H9 (cell line): ENCODE results near the gene JARID2. TPM values are rescaled to one million over a fixed set of nuclear protein-coding genes. Genes with fewer than 3 reads are reported as not detected.
A peak's percentile ranks its signal among the peaks of the same experiment; 100 is the strongest.

Experiments
- DNase-seq: peaks from one replicate; pipeline ENCODE4 v3.0.0-alpha.2; 2017
- H2AFZ ChIP-seq: one replicate; pipeline ENCODE4 v1.6.1; 2013; ENCODE audit warnings: mild to moderate bottlenecking, low read length, control low read depth, moderate library complexity
- H2AK5ac ChIP-seq: 2 replicates; pipeline ENCODE4 v1.6.1; 2013; ENCODE audit warnings: low read length, control low read depth, mixed read lengths; ENCODE audit not compliant: insufficient read length
- H2BK120ac ChIP-seq: one replicate; pipeline ENCODE4 v1.6.1; 2013; ENCODE audit warnings: low read depth, mild to moderate bottlenecking, low read length, control low read depth, inconsistent platforms; ENCODE audit not compliant: poor library complexity, severe bottlenecking
- H2BK12ac ChIP-seq: 2 replicates; pipeline ENCODE4 v1.6.1; 2013; ENCODE audit warnings: low read length, control low read depth, mixed read lengths, low read depth; ENCODE audit not compliant: insufficient read length
- H2BK15ac ChIP-seq: 2 replicates; pipeline ENCODE4 v1.6.1; 2013; ENCODE audit warnings: low read depth, low read length, control low read depth
- H2BK20ac ChIP-seq: one replicate; pipeline ENCODE4 v1.6.1; 2013; ENCODE audit warnings: low read depth, mild to moderate bottlenecking, low read length, control low read depth, inconsistent platforms; ENCODE audit not compliant: poor library complexity, severe bottlenecking
- H2BK5ac ChIP-seq: 2 replicates; pipeline ENCODE4 v1.6.1; 2013; ENCODE audit warnings: low read length, control low read depth, mixed read lengths; ENCODE audit not compliant: insufficient read length
- H3K14ac ChIP-seq: 2 replicates; pipeline ENCODE4 v1.6.1; 2013; ENCODE audit warnings: low read length, control low read depth; ENCODE audit not compliant: insufficient read depth
- H3K18ac ChIP-seq: 2 replicates; pipeline ENCODE4 v1.6.1; 2013; ENCODE audit warnings: low read depth, mild to moderate bottlenecking, mixed read lengths, low read length, control low read depth; ENCODE audit not compliant: insufficient read length
- H3K23ac ChIP-seq: 2 replicates; pipeline ENCODE4 v1.6.1; 2013; ENCODE audit warnings: low read length, control low read depth, mixed read lengths, low read depth; ENCODE audit not compliant: insufficient read length
- H3K23me2 ChIP-seq: 2 replicates; pipeline ENCODE4 v1.6.1; 2013; ENCODE audit warnings: low read depth, mild to moderate bottlenecking, mixed read lengths, low read length, control low read depth; ENCODE audit not compliant: insufficient read length, poor library complexity, severe bottlenecking
- H3K27ac ChIP-seq: 2 replicates; pipeline ENCODE4 v1.5.1; 2013; ENCODE audit warnings: low read length, control low read depth, mixed read lengths, low read depth; ENCODE audit not compliant: insufficient read length
- H3K27me3 ChIP-seq: 2 replicates; pipeline ENCODE4 v1.6.1; 2013; ENCODE audit warnings: low read length, control low read depth, inconsistent platforms; ENCODE audit not compliant: insufficient read depth
- H3K4ac ChIP-seq: 2 replicates; pipeline ENCODE4 v1.6.1; 2013; ENCODE audit warnings: low read depth, mild to moderate bottlenecking, control low read depth, inconsistent platforms, low read length, moderate library complexity
- H3K4me1 ChIP-seq: 2 replicates; pipeline ENCODE4 v1.6.1; 2013; ENCODE audit warnings: low read length, control low read depth, inconsistent platforms; ENCODE audit not compliant: insufficient read depth
- H3K4me2 ChIP-seq: 2 replicates; pipeline ENCODE4 v1.6.1; 2013; ENCODE audit warnings: low read length, control low read depth, mixed read lengths; ENCODE audit not compliant: insufficient read length, insufficient read depth
- H3K56ac ChIP-seq: 2 replicates; pipeline ENCODE4 v1.6.1; 2013; ENCODE audit warnings: low read depth, mild to moderate bottlenecking, mixed read lengths, low read length, control low read depth; ENCODE audit not compliant: insufficient read length
- H3K79me1 ChIP-seq: 2 replicates; pipeline ENCODE4 v1.6.1; 2013; ENCODE audit warnings: low read depth, mild to moderate bottlenecking, moderate library complexity, low read length, control low read depth, inconsistent platforms; ENCODE audit not compliant: insufficient read depth, poor library complexity, severe bottlenecking
- H3K79me2 ChIP-seq: 2 replicates; pipeline ENCODE4 v1.6.1; 2013; ENCODE audit warnings: low read length, control low read depth, inconsistent platforms; ENCODE audit not compliant: insufficient read depth
- H3K9ac ChIP-seq: 2 replicates; pipeline ENCODE4 v1.6.1; 2013; ENCODE audit warnings: low read length, control low read depth, mixed read lengths; ENCODE audit not compliant: insufficient read length; ENCODE audit errors: extremely low read depth
- H3K9me3 ChIP-seq: one replicate; pipeline ENCODE4 v1.6.1; 2013; ENCODE audit warnings: low read depth, low read length, inconsistent platforms; ENCODE audit not compliant: control insufficient read depth
- H3T11ph ChIP-seq: one replicate; pipeline ENCODE4 v1.6.1; 2013; ENCODE audit warnings: mild to moderate bottlenecking, low read length, control low read depth, inconsistent platforms
- H4K20me1 ChIP-seq: one replicate; pipeline ENCODE4 v1.6.1; 2013; ENCODE audit not compliant: control insufficient read depth, insufficient read length, insufficient read depth
- H4K5ac ChIP-seq: 2 replicates; pipeline ENCODE4 v1.6.1; 2013; ENCODE audit warnings: low read depth, mild to moderate bottlenecking, mixed read lengths, low read length, control low read depth; ENCODE audit not compliant: insufficient read length
- H4K8ac ChIP-seq: replicated peaks from 2 replicates; pipeline ENCODE4 v1.6.1; 2013; ENCODE audit warnings: low read length, control low read depth, mixed read lengths, low read depth; ENCODE audit not compliant: insufficient read length
- H4K91ac ChIP-seq: 2 replicates; pipeline ENCODE4 v1.6.1; 2013; ENCODE audit warnings: low read depth, mild to moderate bottlenecking, moderate library complexity, mixed read lengths, low read length, control low read depth; ENCODE audit not compliant: insufficient read length
- H3K27ac Mint-ChIP-seq, 3 experiments: 2 replicates in 2 of 3; 3 replicates in 1 of 3; pipeline ENCODE4 v1.8.0; 2020 to 2021; ENCODE audit warnings: mixed read lengths in 3 of 3, mild to moderate bottlenecking in 1 of 3, moderate library complexity in 1 of 3
- H3K27me3 Mint-ChIP-seq: 2 replicates; pipeline ENCODE4 v1.8.0; 2021; ENCODE audit warnings: low read depth, mild to moderate bottlenecking, moderate library complexity, mixed read lengths
- H3K36me3 Mint-ChIP-seq, 3 experiments: 2 replicates in 2 of 3; 3 replicates in 1 of 3; pipeline ENCODE4 v1.8.0; 2020 to 2021; ENCODE audit warnings: low read depth in 3 of 3, mixed read lengths in 3 of 3; ENCODE audit not compliant: insufficient read depth in 1 of 3
- H3K4me1 Mint-ChIP-seq, 2 experiments: 2 replicates each; pipeline ENCODE4 v1.8.0; 2020; ENCODE audit warnings: mixed read lengths in 2 of 2
- H3K4me3 Mint-ChIP-seq, 2 experiments: 2 replicates in 1 of 2; 3 replicates in 1 of 2; pipeline ENCODE4 v1.8.0; 2020 to 2021; ENCODE audit warnings: mild to moderate bottlenecking in 2 of 2, mixed read lengths in 2 of 2, moderate library complexity in 1 of 2
- H3K9me3 Mint-ChIP-seq, 2 experiments: 2 replicates in 1 of 2; 3 replicates in 1 of 2; pipeline ENCODE4 v1.8.0; 2020; ENCODE audit warnings: mild to moderate bottlenecking in 2 of 2, mixed read lengths in 2 of 2, moderate library complexity in 1 of 2
- CTCF ChIP-seq: fragments of 200-600 bp; sonication (generic); conservative IDR thresholded peaks from 3 replicates; pipeline ENCODE4 v1.8.0; 2021; ENCODE audit warnings: antibody characterized with exemption, mild to moderate bottlenecking
- WGBS: extraction: QIAGEN DNeasy Blood & Tissue Kit; methylation state at CpG from one replicate; pipeline ENCODE4 v1.1.7; 2013; ENCODE audit warnings: missing lambda C conversion rate, low lambda C conversion rate, mixed read lengths; ENCODE audit not compliant: insufficient read length; ENCODE audit errors: extremely low coverage; 5-methylcytosine and 5-hydroxymethylcytosine counted together
- total RNA-seq: library from RNA; stranded (reverse); gene quantifications from 2 replicates; pipeline ENCODE4 v1.2.1, GENCODE V29; 2021

Gene JARID2
- total RNA-seq, 1 experiment from 2014 or later, result 174 TPM

GRCh38 chr6:15280028-15280427 lies 34.2 kb downstream of the JARID2 start:
- 0 out of 5 replicates have a peak overlapping the region, but pooled peaks of 1 of the 2 experiments have one; percentile 8 for H3K4me3 Mint-ChIP-seq
- Histone ChIP-seq H2AK5ac (no peak overlapping the region), H4K5ac (no peak overlapping the region), H2AFZ (no peak overlapping the region), H3K27me3 (no peaks in the 10 kb centered on the region), H3T11ph (no peak overlapping the region), H3K4ac (no peak overlapping the region), H3K23me2 (no peaks in the 10 kb centered on the region), H3K4me2 (no peak overlapping the region), H2BK15ac (no peak overlapping the region), H4K20me1 (no peaks in the 10 kb centered on the region), H2BK20ac (no peak overlapping the region), H2BK5ac (no peak overlapping the region), H3K27ac (no peak overlapping the region), H3K9ac (no peak overlapping the region), H2BK12ac (no peak overlapping the region), H3K9me3 (no peaks in the 10 kb centered on the region), H4K91ac (no peak overlapping the region), H3K56ac (no peak overlapping the region), H3K14ac (no peak overlapping the region), H3K79me1 (no peaks in the 10 kb centered on the region), H2BK120ac (no peak overlapping the region), H4K8ac (no peak overlapping the region), H3K4me1 (peaks cover 25% of the 10 kb centered on the region; the same call in 1 of the 2 replicates), H3K79me2 (peaks cover 91% of the 10 kb centered on the region), H3K18ac (no peak overlapping the region), H3K23ac (no peak overlapping the region)
- H3K4me1 Mint-ChIP-seq, result peaks cover 72 to 82% of the 10 kb centered on the region in 2 experiments
- peaks cover 0 to 7% (median 0%) of the 10 kb centered on the region in 3 experiments; a peak in 3 of 7 replicates for H3K36me3 Mint-ChIP-seq
- no peak for TF ChIP-seq CTCF
- DNase-seq, result no peak
- no CpG with 5 or more reads among the region's 6 CpGs for WGBS
- H3K27ac Mint-ChIP-seq, result peak overlapping the region in 2 of 3 experiments; percentile 53 to 68; a peak in 2 of 7 replicates
- no peaks in the 10 kb centered on the region for H3K27me3 Mint-ChIP-seq
- no peaks in the 10 kb centered on the region; a peak in 1 of 5 replicates for H3K9me3 Mint-ChIP-seq
